Skeletal muscle cell (primary cell): ENCODE data around the gene ZFYVE27.

Experiments
- DNase-seq: peaks from one replicate; pipeline ENCODE4 v3.0.0-alpha.2; 2010; ENCODE audit warnings: low read depth
- H3K4me3 ChIP-seq: 2 replicates; pipeline ENCODE4 v1.5.1; 2011; ENCODE audit warnings: low read depth, mild to moderate bottlenecking, control low read depth, low read length, moderate library complexity

The ZFYVE27 gene

GRCh38 chr10:97784200-97784810 is 47.4 kb downstream of the ZFYVE27 start:
- H3K4me3 ChIP-seq = no peak overlapping the region
- DNase-seq = no peak

- DNase-seq = no peak
- H3K4me3 ChIP-seq = no peak overlapping the region
Observed at GRCh38 chr10:97785231-97785630, 48.3 kb downstream of the ZFYVE27 start.

- no peak for DNase-seq
- no peak overlapping the region for H3K4me3 ChIP-seq
Observed at GRCh38 chr10:97785731-97786130, 48.8 kb downstream of the ZFYVE27 start.

GRCh38 chr10:97788552-97789442 is 51.9 kb downstream of the ZFYVE27 start:
- DNase-seq = no peak
- H3K4me3 ChIP-seq = no peak overlapping the region

- no peak overlapping the region for H3K4me3 ChIP-seq
- no peak for DNase-seq
Observed at GRCh38 chr10:97789770-97790397, 53.0 kb downstream of the ZFYVE27 start.

GRCh38 chr10:97791824-97792721 is 55.1 kb downstream of the ZFYVE27 start:
- no peak overlapping the region for H3K4me3 ChIP-seq
- no peak for DNase-seq

GRCh38 chr10:97795886-97796285 is 59.0 kb downstream of the ZFYVE27 start:
- H3K4me3 ChIP-seq = no peak overlapping the region

GRCh38 chr10:97796651-97797050 is 59.7 kb downstream of the ZFYVE27 start:
- DNase-seq = no peak
- H3K4me3 ChIP-seq = no peak overlapping the region

More at GRCh38 chr10:97795886-97796285, 59.0 kb downstream of the ZFYVE27 start:
- DNase-seq = no peak

- DNase-seq = no peak
- H3K4me3 ChIP-seq = no peak overlapping the region
Observed at GRCh38 chr10:97798958-97799610, 62.2 kb downstream of the ZFYVE27 start.

GRCh38 chr10:97800474-97800873 is 63.5 kb downstream of the ZFYVE27 start:
- no peak for DNase-seq
- no peak overlapping the region for H3K4me3 ChIP-seq

- DNase-seq = no peak
- H3K4me3 ChIP-seq = no peak overlapping the region
Observed at GRCh38 chr10:97801422-97801821, 64.5 kb downstream of the ZFYVE27 start.

- no peak overlapping the region for H3K4me3 ChIP-seq
- DNase-seq = no peak
Observed at GRCh38 chr10:97805096-97805884, 68.4 kb downstream of the ZFYVE27 start.

GRCh38 chr10:97805949-97806348 is 69.0 kb downstream of the ZFYVE27 start:
- no peak for DNase-seq

GRCh38 chr10:97810446-97810845 is 73.5 kb downstream of the ZFYVE27 start:
- no peak overlapping the region for H3K4me3 ChIP-seq
- no peak for DNase-seq

More at GRCh38 chr10:97805949-97806348, 69.0 kb downstream of the ZFYVE27 start:
- H3K4me3 ChIP-seq = no peak overlapping the region
